Breast epithelium (tissue), 4 donors: ENCODE data around the gene AURKAIP1. TPM values are rescaled to one million over a fixed set of nuclear protein-coding genes. Genes with fewer than 3 reads are reported as not detected.

Experiments used
- DNase-seq, 2 donors: peaks; one replicate each; pipeline ENCODE4 v3.0.0-alpha.2; 2019; ENCODE audit warnings: low spot score in 2 of 2
- H3K27ac ChIP-seq, 2 donors: fragments of 200-600 bp; sonication (generic) in 1 of 2; one replicate each; pipeline ENCODE4 v1.5.1; 2016 to 2019; ENCODE audit warnings: mild to moderate bottlenecking in 1 of 2
- H3K27me3 ChIP-seq, 2 donors: fragments of 200-600 bp; sonication (generic) in 1 of 2; one replicate each; pipeline versions ENCODE4 v1.5.1 to v1.6.0; 2017 to 2019; ENCODE audit warnings: control low read depth in 1 of 2, mild to moderate bottlenecking in 1 of 2
- H3K36me3 ChIP-seq: fragments of 200-600 bp; one replicate; pipeline ENCODE4 v1.5.1; 2019
- H3K4me1 ChIP-seq, 2 donors: fragments of 200-600 bp; sonication (generic); one replicate each; pipeline ENCODE4 v1.5.1; 2016 to 2019; ENCODE audit warnings: control low read depth in 1 of 2
- H3K4me3 ChIP-seq, 3 donors: fragments of 200-600 bp; sonication (generic); 1 replicate in 2 of 3; 2 replicates in 1 of 3; pipeline ENCODE4 v1.5.1; 2016 to 2019; ENCODE audit warnings: mild to moderate bottlenecking in 3 of 3, moderate library complexity in 2 of 3
- H3K9me3 ChIP-seq, 2 donors: fragments of 200-600 bp; sonication (generic) in 1 of 2; one replicate each; pipeline ENCODE4 v1.5.1; 2016 to 2019; ENCODE audit warnings: control low read depth in 1 of 2
- POLR2A ChIP-seq: fragments of 450-650 bp; IDR thresholded peaks from one replicate; pipeline ENCODE4 v1.6.1; 2016; ENCODE audit warnings: antibody characterized with exemption, mild to moderate bottlenecking, moderate library complexity
- POLR2AphosphoS5 ChIP-seq, 3 donors: sonication (generic); formaldehyde crosslinking; IDR thresholded peaks; one replicate each; pipeline ENCODE4 v1.6.1; 2017; ENCODE audit warnings: antibody characterized with exemption in 3 of 3
- intact Hi-C: fragments of 100-400 bp; cut with DNase I; formaldehyde crosslinking; loops from one replicate; pipeline ENCODE4 v1.15.1; 2023; ENCODE audit warnings: low total_unique reads
- total RNA-seq, 3 donors: library from RNA; depleted of rRNA; stranded (reverse); fragments of >200 nt; gene quantifications; one replicate each; pipeline ENCODE4 v1.1.0, GENCODE V29; 2016
- TF ChIP-seq, protein P1 (sequence below), 3 donors: fragments of 450-650 bp; IDR thresholded peaks; one replicate each; pipeline ENCODE4 v1.5.1; 2016 to 2017; ENCODE audit warnings: antibody characterized with exemption in 3 of 3, mild to moderate bottlenecking in 3 of 3, moderate library complexity in 3 of 3

AURKAIP1 gene
- total RNA-seq, 3 donors from 2014 or later = 91.3 to 116 (median 99.6) TPM

DNA sequence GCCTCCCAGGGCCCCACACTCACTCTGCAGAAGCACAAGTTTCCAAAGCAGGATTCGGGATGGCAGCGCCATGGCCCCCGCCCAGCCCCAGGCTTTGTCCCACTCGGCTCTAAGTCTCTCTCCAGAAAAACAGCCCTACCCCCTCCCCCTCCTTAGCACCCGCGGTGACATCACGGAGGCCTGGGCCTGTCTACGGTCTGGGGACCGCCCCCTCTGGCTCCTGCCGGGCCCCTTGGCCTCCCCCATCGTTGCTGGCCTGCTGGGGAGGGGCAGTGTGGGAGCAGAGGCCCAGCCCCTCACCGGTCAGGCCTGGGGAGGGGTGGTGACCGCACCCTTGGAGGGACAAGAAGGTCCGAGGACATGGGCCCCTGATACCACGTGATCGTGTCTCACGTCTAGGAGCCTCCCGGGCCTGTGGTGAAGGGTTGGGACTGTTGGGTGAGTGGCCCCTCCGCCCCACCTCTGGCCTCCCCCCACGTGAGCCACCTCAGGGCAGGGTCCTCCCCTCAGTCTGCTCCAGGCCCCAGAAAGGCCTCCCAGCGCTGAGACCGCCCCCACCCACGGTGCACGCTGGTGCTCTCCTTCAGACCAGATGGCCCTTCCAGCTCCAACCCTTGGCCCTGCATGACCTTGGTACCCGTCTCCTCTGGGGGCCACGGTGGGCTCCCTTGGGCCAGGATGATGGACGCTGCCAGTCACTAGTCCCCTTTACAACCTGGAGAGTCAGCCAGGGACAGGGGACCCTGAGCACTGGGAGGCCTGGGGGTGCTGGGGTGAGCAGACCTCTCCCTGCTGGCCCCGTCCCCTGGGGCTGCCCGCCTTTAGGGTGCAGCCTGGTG, 16.4 kb downstream of the AURKAIP1 start, which contains the start of gene MXRA8:
Gene MXRA8, minus strand, starts transcription at position 123 of the 839 bp plus-strand sequence. Its CDS starts 51 bp downstream, at position 72.
- Histone ChIP-seq H3K27me3 (no peaks in the 10 kb centered on the region), H3K36me3 (no peaks in the 10 kb centered on the region), H3K4me3 (peak within 1 kb of the TSS; percentile 70 to 76 (median 71)), H3K9me3 (no peaks in the 10 kb centered on the region), H3K4me1 (peaks cover 26 to 31% of the 10 kb centered on the region in 2 donors), H3K27ac (peak within 1 kb of the TSS; percentile 92 to 98)
- intact Hi-C loops = no loop called here
- DNase-seq = peak in 1 of 2 donors; percentile 69
- TF ChIP-seq POLR2A (no peak), POLR2AphosphoS5 (IDR thresholded peaks at IDR 0.05) (peak in 1 of 3 donors; percentile 9)

- Histone ChIP-seq H3K27me3 (no peaks in the 10 kb centered on the region), H3K9me3 (no peaks in the 10 kb centered on the region), H3K36me3 (no peaks in the 10 kb centered on the region), H3K4me1 (peaks cover 26 to 34% of the 10 kb centered on the region in 2 donors), H3K4me3 (peak overlapping the region; percentile 70 to 76 (median 71)), H3K27ac (peak overlapping the region; percentile 92 to 98)
- DNase-seq = no peak
- TF ChIP-seq POLR2AphosphoS5 (IDR thresholded peaks at IDR 0.05) (no peak), POLR2A (no peak)
- TF ChIP-seq, protein P1, sequence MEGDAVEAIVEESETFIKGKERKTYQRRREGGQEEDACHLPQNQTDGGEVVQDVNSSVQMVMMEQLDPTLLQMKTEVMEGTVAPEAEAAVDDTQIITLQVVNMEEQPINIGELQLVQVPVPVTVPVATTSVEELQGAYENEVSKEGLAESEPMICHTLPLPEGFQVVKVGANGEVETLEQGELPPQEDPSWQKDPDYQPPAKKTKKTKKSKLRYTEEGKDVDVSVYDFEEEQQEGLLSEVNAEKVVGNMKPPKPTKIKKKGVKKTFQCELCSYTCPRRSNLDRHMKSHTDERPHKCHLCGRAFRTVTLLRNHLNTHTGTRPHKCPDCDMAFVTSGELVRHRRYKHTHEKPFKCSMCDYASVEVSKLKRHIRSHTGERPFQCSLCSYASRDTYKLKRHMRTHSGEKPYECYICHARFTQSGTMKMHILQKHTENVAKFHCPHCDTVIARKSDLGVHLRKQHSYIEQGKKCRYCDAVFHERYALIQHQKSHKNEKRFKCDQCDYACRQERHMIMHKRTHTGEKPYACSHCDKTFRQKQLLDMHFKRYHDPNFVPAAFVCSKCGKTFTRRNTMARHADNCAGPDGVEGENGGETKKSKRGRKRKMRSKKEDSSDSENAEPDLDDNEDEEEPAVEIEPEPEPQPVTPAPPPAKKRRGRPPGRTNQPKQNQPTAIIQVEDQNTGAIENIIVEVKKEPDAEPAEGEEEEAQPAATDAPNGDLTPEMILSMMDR (IDR thresholded peaks at IDR 0.05) = no peak
- intact Hi-C loops = no loop called here
Measured at GRCh38 chr1:1357871-1358432, 17.1 kb downstream of the AURKAIP1 start.

DNA sequence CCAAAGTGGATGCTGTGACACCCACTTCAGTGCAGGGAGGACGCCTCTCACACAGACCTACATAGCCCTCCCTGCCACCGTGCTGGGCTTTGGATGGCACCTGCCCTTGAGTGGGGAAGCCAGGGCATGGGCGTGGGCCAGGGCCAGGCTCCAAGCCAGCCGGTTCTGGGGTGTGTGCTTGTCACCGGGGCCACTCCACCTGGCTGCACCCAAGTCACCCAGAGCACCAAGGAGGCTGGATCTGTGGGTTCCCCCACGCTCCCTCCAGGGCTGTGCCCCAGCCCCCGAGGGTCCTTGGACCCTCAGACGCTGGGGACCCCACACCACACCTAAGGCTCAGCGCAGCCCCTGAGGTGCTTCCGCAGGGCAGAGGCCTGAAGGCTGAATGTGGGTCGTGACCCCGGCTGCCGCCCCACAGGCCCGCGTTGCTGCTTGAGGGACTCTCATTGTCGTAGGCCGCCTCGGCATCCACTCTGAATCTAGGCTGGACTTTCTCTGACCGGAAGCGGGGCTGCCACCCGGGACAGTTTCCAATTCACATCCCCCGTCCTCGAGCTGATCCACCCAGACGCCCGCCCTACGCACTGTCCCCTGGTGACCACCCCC, 18.1 kb downstream of the AURKAIP1 start:
- H3K27ac ChIP-seq = peak overlapping the region; percentile 92 to 98
- no peaks in the 10 kb centered on the region for H3K36me3 ChIP-seq
- H3K9me3 ChIP-seq = no peaks in the 10 kb centered on the region
- peaks cover 28 to 35% of the 10 kb centered on the region in 2 donors for H3K4me1 ChIP-seq
- H3K27me3 ChIP-seq = no peaks in the 10 kb centered on the region
- TF ChIP-seq POLR2A = no peak
- TF ChIP-seq, protein P1 (IDR thresholded peaks at IDR 0.05) = no peak
- TF ChIP-seq POLR2AphosphoS5 (IDR thresholded peaks at IDR 0.05) = no peak
- DNase-seq = no peak
- peak overlapping the region; percentile 70 to 76 (median 71) for H3K4me3 ChIP-seq
- intact Hi-C loops = no loop called here

DNA sequence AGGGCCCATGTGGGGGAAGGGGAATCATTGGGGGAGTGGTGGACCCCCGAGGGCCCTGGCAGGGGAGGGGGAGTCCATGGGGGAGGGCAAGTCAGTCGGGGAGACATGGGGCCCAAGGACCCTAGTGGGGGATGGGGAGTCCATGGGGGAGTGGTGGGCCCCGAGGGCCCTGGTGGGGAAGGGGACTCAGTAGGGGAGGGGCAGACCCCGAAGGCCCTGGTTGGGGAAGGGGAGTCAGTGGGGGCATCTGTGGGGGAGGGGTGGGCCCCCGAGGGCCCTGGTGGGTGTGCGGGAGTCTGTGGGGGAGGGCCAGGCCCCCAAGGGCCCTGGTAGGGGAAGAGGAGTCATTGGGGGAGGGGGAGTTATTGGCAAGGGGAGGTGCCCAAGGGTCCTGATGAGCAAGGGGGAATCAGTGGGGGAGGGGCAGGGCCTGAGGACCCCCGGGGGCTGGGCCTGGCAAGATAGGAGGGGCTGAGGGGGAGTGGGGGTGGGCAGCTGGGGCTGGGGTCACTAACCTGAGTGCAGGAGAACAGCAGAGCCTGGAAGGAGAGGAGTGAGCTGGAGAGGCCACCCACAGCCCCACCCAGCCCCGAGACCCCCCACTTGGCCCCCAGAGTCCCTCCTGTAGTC, 18.7 kb downstream of the AURKAIP1 start:
- Histone ChIP-seq H3K4me1 (peaks cover 27 to 29% of the 10 kb centered on the region in 2 donors), H3K4me3 (peak overlapping the region; percentile 70 to 76 (median 71)), H3K9me3 (no peaks in the 10 kb centered on the region), H3K27ac (peak overlapping the region; percentile 92 to 98), H3K27me3 (no peaks in the 10 kb centered on the region), H3K36me3 (no peaks in the 10 kb centered on the region)
- intact Hi-C loops = no loop called here
- DNase-seq = no peak
- TF ChIP-seq POLR2AphosphoS5 (IDR thresholded peaks at IDR 0.05) = no peak
- TF ChIP-seq, protein P1 (IDR thresholded peaks at IDR 0.05) = no peak
- TF ChIP-seq POLR2A = no peak

GRCh38 chr1:1355416-1355815, 19.6 kb downstream of the AURKAIP1 start:
- no peaks in the 10 kb centered on the region for H3K27me3 ChIP-seq
- peak overlapping the region in 1 of 2 donors; percentile 98 for H3K27ac ChIP-seq
- peak overlapping the region; percentile 24 to 76 (median 70) for H3K4me3 ChIP-seq
- peaks cover 20 to 23% of the 10 kb centered on the region in 2 donors for H3K4me1 ChIP-seq
- no peaks in the 10 kb centered on the region for H3K36me3 ChIP-seq
- TF ChIP-seq, protein P1 (IDR thresholded peaks at IDR 0.05) = no peak
- no peak for TF ChIP-seq POLR2A
- no peak for TF ChIP-seq POLR2AphosphoS5 (IDR thresholded peaks at IDR 0.05)
- no peak for DNase-seq
- H3K9me3 ChIP-seq = no peaks in the 10 kb centered on the region
- intact Hi-C loops = no loop called here
